H4 (cell line): ENCODE results near the gene ATP4A. TPM values are rescaled to one million over a fixed set of nuclear protein-coding genes. Genes with fewer than 3 reads are reported as not detected.

Source experiments
- DNase-seq: peaks from one replicate; pipeline ENCODE4 v3.0.0-alpha.2; 2015; ENCODE audit warnings: low spot score
- total RNA-seq: library from RNA; depleted of rRNA; stranded (reverse); fragments of >200 nt; shearing (Covaris generic); gene quantifications from 2 replicates; pipeline ENCODE4 v1.2.3, GENCODE V29; 2014

ATP4A gene
- total RNA-seq, 1 experiment from 2014 or later = not detected

GRCh38 chr19:35565016-35565856, 1.8 kb upstream of the ATP4A start:
- no peak for DNase-seq

GRCh38 chr19:35562776-35563175, 682 bp downstream of the ATP4A start:
- DNase-seq = no peak

- no peak for DNase-seq
Measured at GRCh38 chr19:35562336-35562735, 1.1 kb downstream of the ATP4A start.

GRCh38 chr19:35561436-35561835, 2.0 kb downstream of the ATP4A start:
- DNase-seq = no peak

- no peak for DNase-seq
Measured at GRCh38 chr19:35560677-35561076, 2.8 kb downstream of the ATP4A start.

- DNase-seq = no peak
Measured at GRCh38 chr19:35560271-35560670, 3.2 kb downstream of the ATP4A start.

GRCh38 chr19:35559781-35560180, 3.7 kb downstream of the ATP4A start:
- DNase-seq = no peak

GRCh38 chr19:35559281-35559659, 4.2 kb downstream of the ATP4A start:
- DNase-seq = no peak

GRCh38 chr19:35558400-35559280, 4.8 kb downstream of the ATP4A start:
- no peak for DNase-seq

- no peak for DNase-seq
Measured at GRCh38 chr19:35557539-35558399, 5.7 kb downstream of the ATP4A start.

GRCh38 chr19:35556846-35557538, 6.5 kb downstream of the ATP4A start:
- DNase-seq = no peak

- DNase-seq = no peak
Measured at GRCh38 chr19:35556025-35556590, 7.3 kb downstream of the ATP4A start.

GRCh38 chr19:35555301-35556005, 8.0 kb downstream of the ATP4A start:
- DNase-seq = peak; percentile 58

- no peak for DNase-seq
Measured at GRCh38 chr19:35554076-35554475, 9.4 kb downstream of the ATP4A start.

- no peak for DNase-seq
Measured at GRCh38 chr19:35553385-35554000, 10.0 kb downstream of the ATP4A start.

GRCh38 chr19:35552534-35553384, 10.7 kb downstream of the ATP4A start:
- no peak for DNase-seq

GRCh38 chr19:35551091-35551810, 12.2 kb downstream of the ATP4A start:
- no peak for DNase-seq

- DNase-seq = no peak
Measured at GRCh38 chr19:35549879-35550523, 13.5 kb downstream of the ATP4A start.
